GM12873 (cell line): ENCODE measurements around the gene G3BP2.

ENCODE experiments used
- CTCF ChIP-seq: IDR thresholded peaks from 2 replicates; pipeline ENCODE4 v1.5.1; 2012; ENCODE audit warnings: low read depth, mild to moderate bottlenecking, moderate library complexity, low read length, control low read depth; ENCODE audit not compliant: insufficient read depth; ENCODE audit errors: missing control alignments

The G3BP2 gene

GRCh38 chr4:75599647-75600046, 73.6 kb downstream of the G3BP2 start:
- no peak for TF ChIP-seq CTCF

- TF ChIP-seq CTCF, result no peak
Measured at GRCh38 chr4:75598390-75598789, 74.8 kb downstream of the G3BP2 start.

GRCh38 chr4:75596061-75596460, 77.2 kb downstream of the G3BP2 start:
- no peak for TF ChIP-seq CTCF

GRCh38 chr4:75593393-75593792, 79.8 kb downstream of the G3BP2 start:
- TF ChIP-seq CTCF, result no peak
